GM23338 (cell line): ENCODE measurements around the gene IFNE. TPM values are rescaled to one million over a fixed set of nuclear protein-coding genes. Genes with fewer than 3 reads are reported as not detected.

Experiments
- ATAC-seq: fragments of 200-7000 bp; cut with Tn5 transposase; 3 replicates; pipeline ENCODE4 v1.9.1; 2020
- DNase-seq: peaks from one replicate; pipeline ENCODE4 v3.0.0-alpha.2; 2015; ENCODE audit warnings: low spot score
- H2AFZ ChIP-seq: fragments of 200-600 bp; sonication (generic); 2 replicates; pipeline ENCODE4 v1.8.0; 2016; ENCODE audit warnings: antibody characterized with exemption, mild to moderate bottlenecking, moderate library complexity
- H3F3A ChIP-seq: fragments of 200-600 bp; sonication (generic); replicated peaks from 2 replicates; pipeline ENCODE4 v1.8.0; 2017; ENCODE audit warnings: antibody characterized with exemption, mixed run types, low read depth
- H3K27ac ChIP-seq: fragments of 200-600 bp; sonication (generic); 2 replicates; pipeline ENCODE4 v1.6.1; 2016; ENCODE audit warnings: low read depth
- H3K27me3 ChIP-seq: fragments of 200-600 bp; sonication (generic); 2 replicates; pipeline ENCODE4 v1.8.0; 2016; ENCODE audit warnings: mild to moderate bottlenecking, mixed run types, moderate library complexity; ENCODE audit not compliant: insufficient read depth
- H3K36me3 ChIP-seq: fragments of 200-600 bp; sonication (generic); 2 replicates; pipeline ENCODE4 v1.8.0; 2016; ENCODE audit warnings: mild to moderate bottlenecking; ENCODE audit not compliant: insufficient read depth
- H3K4me1 ChIP-seq: fragments of 200-600 bp; sonication (generic); 2 replicates; pipeline ENCODE4 v1.8.0; 2016; ENCODE audit warnings: mild to moderate bottlenecking, moderate library complexity; ENCODE audit not compliant: insufficient read depth
- H3K4me2 ChIP-seq: fragments of 200-600 bp; sonication (generic); 2 replicates; pipeline ENCODE4 v1.7.1; 2017; ENCODE audit warnings: mixed run types
- H3K4me3 ChIP-seq: fragments of 200-600 bp; sonication (generic); 2 replicates; pipeline ENCODE4 v1.6.1; 2016; ENCODE audit warnings: mixed run types
- H3K79me2 ChIP-seq: fragments of 200-600 bp; sonication (generic); replicated peaks from 2 replicates; pipeline ENCODE4 v1.8.0; 2017; ENCODE audit warnings: mild to moderate bottlenecking; ENCODE audit not compliant: insufficient read depth
- H3K9me2 ChIP-seq: fragments of 200-600 bp; sonication (generic); 2 replicates; pipeline ENCODE4 v1.8.0; 2017; ENCODE audit not compliant: insufficient read depth
- H4K20me1 ChIP-seq: fragments of 200-600 bp; sonication (generic); replicated peaks from 2 replicates; pipeline ENCODE4 v1.8.0; 2017; ENCODE audit warnings: mild to moderate bottlenecking; ENCODE audit not compliant: insufficient read depth
- H3K27ac Mint-ChIP-seq: 2 replicates; pipeline ENCODE4 v1.8.0; 2020; ENCODE audit warnings: inconsistent platforms, mild to moderate bottlenecking, moderate library complexity, mixed read lengths
- H3K27me3 Mint-ChIP-seq: 3 replicates; pipeline ENCODE4 v1.8.0; 2022; ENCODE audit warnings: low read depth, mild to moderate bottlenecking, moderate library complexity, mixed read lengths, inconsistent platforms; ENCODE audit not compliant: insufficient read depth, poor library complexity
- H3K36me3 Mint-ChIP-seq: 3 replicates; pipeline ENCODE4 v1.8.0; 2021; ENCODE audit warnings: low read depth, mild to moderate bottlenecking, inconsistent platforms, moderate library complexity, mixed read lengths
- H3K4me1 Mint-ChIP-seq: 3 replicates; pipeline ENCODE4 v1.8.0; 2020; ENCODE audit warnings: mild to moderate bottlenecking, inconsistent platforms, mixed read lengths
- H3K4me3 Mint-ChIP-seq: 3 replicates; pipeline ENCODE4 v1.8.0; 2021; ENCODE audit warnings: moderate library complexity, mild to moderate bottlenecking, inconsistent platforms, mixed read lengths
- H3K9me3 Mint-ChIP-seq: 3 replicates; pipeline ENCODE4 v1.8.0; 2020; ENCODE audit warnings: moderate library complexity, mild to moderate bottlenecking, inconsistent platforms, mixed read lengths
- CREB1 ChIP-seq: fragments of 250-450 bp; sonication (Bioruptor Pico); IDR thresholded peaks from 2 replicates; pipeline ENCODE4 v1.5.0; 2020; ENCODE audit warnings: low read depth, mild to moderate bottlenecking, moderate library complexity
- EZH2phosphoT487 ChIP-seq: fragments of 200-600 bp; sonication (generic); IDR thresholded peaks from one replicate; pipeline ENCODE4 v1.8.1; 2018; ENCODE audit warnings: antibody characterized with exemption; ENCODE audit not compliant: unreplicated experiment
- NANOG ChIP-seq: IDR thresholded peaks from 2 replicates; pipeline ENCODE4 v1.6.1; 2016; ENCODE audit warnings: antibody characterized with exemption, borderline replicate concordance
- POLR2AphosphoS5 ChIP-seq: IDR thresholded peaks from 2 replicates; pipeline ENCODE4 v1.6.1; 2016; ENCODE audit warnings: antibody characterized with exemption, low read depth
- REST ChIP-seq: IDR thresholded peaks from one replicate; pipeline ENCODE4 v1.6.1; 2018; ENCODE audit warnings: antibody characterized with exemption; ENCODE audit not compliant: unreplicated experiment
- STAT1 ChIP-seq: IDR thresholded peaks from one replicate; pipeline ENCODE4 v1.6.1; 2016; ENCODE audit warnings: antibody characterized with exemption; ENCODE audit not compliant: unreplicated experiment
- ZNF114 ChIP-seq: fragments of 250-450 bp; sonication (Bioruptor Pico); IDR thresholded peaks from 2 replicates; pipeline ENCODE4 v1.5.0; 2020; ENCODE audit warnings: mild to moderate bottlenecking, moderate library complexity
- ZNF331 ChIP-seq: fragments of 250-450 bp; sonication (Bioruptor Pico); IDR thresholded peaks from 2 replicates; pipeline ENCODE4 v1.5.0; 2020; ENCODE audit warnings: low read depth, mild to moderate bottlenecking, moderate library complexity
- ZNF462 ChIP-seq: fragments of 250-450 bp; sonication (Bioruptor Pico); IDR thresholded peaks from 2 replicates; pipeline ENCODE4 v1.5.0; 2020; ENCODE audit warnings: mild to moderate bottlenecking, moderate library complexity
- polyA plus RNA-seq: library from polyadenylated mRNA; unstranded; fragments of >200 nt; fragmentation: Nextera tagmentation; extraction: Ambion mirVana; gene quantifications from 2 replicates; pipeline ENCODE4 v1.2.1, GENCODE V29; 2016
- total RNA-seq: library from RNA; depleted of rRNA; stranded (reverse); fragments of >200 nt; shearing (Covaris generic); gene quantifications from 2 replicates; pipeline ENCODE4 v1.2.3, GENCODE V29; 2014

The IFNE gene
- total and polyA plus RNA-seq, 2 experiments from 2014 or later: 0.21 TPM; not detected in 1

- Mint-ChIP-seq H3K36me3 (no peaks in the 10 kb centered on the region), H3K4me1 (peaks cover 10% of the 10 kb centered on the region), H3K27me3 (no peaks in the 10 kb centered on the region), H3K9me3 (no peaks in the 10 kb centered on the region), H3K4me3 (no peak overlapping the region), H3K27ac (no peak overlapping the region)
- Histone ChIP-seq H3F3A (no peaks in the 10 kb centered on the region), H3K4me1 (peaks cover 31% of the 10 kb centered on the region), H3K27me3 (no peaks in the 10 kb centered on the region), H4K20me1 (no peaks in the 10 kb centered on the region; the same call in 1 of the 2 replicates), H3K36me3 (no peaks in the 10 kb centered on the region), H2AFZ (no peak overlapping the region), H3K4me3 (no peak overlapping the region), H3K9me2 (no peaks in the 10 kb centered on the region), H3K27ac (no peak overlapping the region), H3K4me2 (no peak overlapping the region), H3K79me2 (no peaks in the 10 kb centered on the region)
- TF ChIP-seq REST: no peak
- TF ChIP-seq ZNF462 (CRISPR knock-in tag): no peak
- no peak for TF ChIP-seq NANOG
- no peak for TF ChIP-seq CREB1 (CRISPR knock-in tag)
- no peak for TF ChIP-seq ZNF331 (CRISPR knock-in tag)
- no peak for TF ChIP-seq POLR2AphosphoS5
- TF ChIP-seq EZH2phosphoT487: no peak
- no peak for TF ChIP-seq ZNF114 (CRISPR knock-in tag)
- no peak for TF ChIP-seq STAT1
- ATAC-seq: no peak
- DNase-seq: no peak
Observed at GRCh38 chr9:21505425-21506179, 23.5 kb upstream of the IFNE start.
